D721Med (cell line): ENCODE measurements around the gene RPRD2.
A peak's percentile ranks its signal among the peaks of the same experiment; 100 is the strongest.

Experiments used
- DNase-seq: peaks from one replicate; pipeline ENCODE4 v3.0.0; 2011; ENCODE audit warnings: low spot score; ENCODE audit not compliant: insufficient read length
- FAIRE-seq: peaks from 2 replicates; lab custom pipeline; 2011; peaks lifted over from hg19 to GRCh38; lab: Jason Lieb, UNC
- TF ChIP-seq, protein P1 (sequence below): IDR thresholded peaks from 2 replicates; pipeline ENCODE4 v1.5.1; 2012; ENCODE audit warnings: mild to moderate bottlenecking, control low read depth; ENCODE audit not compliant: insufficient read depth; ENCODE audit errors: missing control alignments

Gene RPRD2

DNA sequence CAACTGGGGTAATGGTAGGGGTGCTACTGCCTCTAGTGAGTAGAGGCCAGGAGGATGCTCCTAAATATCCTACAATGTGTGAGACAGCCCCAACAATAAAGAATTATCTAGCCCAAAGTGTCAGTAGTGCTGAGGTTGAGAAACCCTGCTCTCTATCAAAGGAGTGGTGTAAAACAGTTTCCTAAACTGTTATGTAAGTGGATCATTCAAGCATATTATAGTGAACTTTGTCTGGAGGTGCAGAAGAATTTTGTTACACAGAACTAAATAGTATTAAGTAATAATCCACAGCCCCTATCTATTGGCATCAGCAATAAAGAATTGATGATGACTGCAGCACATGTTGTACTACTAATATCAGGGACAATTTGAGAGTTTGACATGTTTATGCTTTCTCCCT is 103.0 kb downstream of the RPRD2 start:
- TF ChIP-seq, protein P1, sequence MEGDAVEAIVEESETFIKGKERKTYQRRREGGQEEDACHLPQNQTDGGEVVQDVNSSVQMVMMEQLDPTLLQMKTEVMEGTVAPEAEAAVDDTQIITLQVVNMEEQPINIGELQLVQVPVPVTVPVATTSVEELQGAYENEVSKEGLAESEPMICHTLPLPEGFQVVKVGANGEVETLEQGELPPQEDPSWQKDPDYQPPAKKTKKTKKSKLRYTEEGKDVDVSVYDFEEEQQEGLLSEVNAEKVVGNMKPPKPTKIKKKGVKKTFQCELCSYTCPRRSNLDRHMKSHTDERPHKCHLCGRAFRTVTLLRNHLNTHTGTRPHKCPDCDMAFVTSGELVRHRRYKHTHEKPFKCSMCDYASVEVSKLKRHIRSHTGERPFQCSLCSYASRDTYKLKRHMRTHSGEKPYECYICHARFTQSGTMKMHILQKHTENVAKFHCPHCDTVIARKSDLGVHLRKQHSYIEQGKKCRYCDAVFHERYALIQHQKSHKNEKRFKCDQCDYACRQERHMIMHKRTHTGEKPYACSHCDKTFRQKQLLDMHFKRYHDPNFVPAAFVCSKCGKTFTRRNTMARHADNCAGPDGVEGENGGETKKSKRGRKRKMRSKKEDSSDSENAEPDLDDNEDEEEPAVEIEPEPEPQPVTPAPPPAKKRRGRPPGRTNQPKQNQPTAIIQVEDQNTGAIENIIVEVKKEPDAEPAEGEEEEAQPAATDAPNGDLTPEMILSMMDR = no peak
- FAIRE-seq (no peak), DNase-seq (no peak)

DNA sequence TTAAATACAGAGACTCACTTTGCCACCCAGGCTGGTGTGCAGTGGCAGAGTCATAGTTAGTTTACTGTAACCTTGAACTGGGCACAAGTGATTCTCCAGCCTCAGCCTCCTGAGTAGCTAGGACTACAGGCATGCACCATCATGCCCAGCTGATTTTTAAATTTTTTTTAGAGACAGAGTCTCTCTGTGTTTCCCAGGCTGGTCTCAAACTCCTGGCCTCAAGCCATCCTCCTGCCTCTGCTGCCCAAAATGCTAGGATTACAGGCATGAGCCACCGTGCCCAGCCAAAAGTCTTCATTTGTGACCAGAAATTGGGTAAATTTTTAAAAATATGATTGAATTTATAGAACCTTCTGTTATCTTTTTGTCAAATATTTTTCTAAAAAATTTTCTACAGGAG is 105.3 kb downstream of the RPRD2 start:
- FAIRE-seq (no peak), DNase-seq (no peak)
- TF ChIP-seq, protein P1 = no peak

- TF ChIP-seq, protein P1 = no peak
- DNase-seq = no peak
- FAIRE-seq = no peak
These were observed 108.8 kb downstream of the RPRD2 start for GRCh38 chr1:150472601-150473200.

- FAIRE-seq = peak; percentile 21
- TF ChIP-seq, protein P1 = no peak
- no peak for DNase-seq
These were observed 109.7 kb downstream of the RPRD2 start for GRCh38 chr1:150473659-150474058.

DNA sequence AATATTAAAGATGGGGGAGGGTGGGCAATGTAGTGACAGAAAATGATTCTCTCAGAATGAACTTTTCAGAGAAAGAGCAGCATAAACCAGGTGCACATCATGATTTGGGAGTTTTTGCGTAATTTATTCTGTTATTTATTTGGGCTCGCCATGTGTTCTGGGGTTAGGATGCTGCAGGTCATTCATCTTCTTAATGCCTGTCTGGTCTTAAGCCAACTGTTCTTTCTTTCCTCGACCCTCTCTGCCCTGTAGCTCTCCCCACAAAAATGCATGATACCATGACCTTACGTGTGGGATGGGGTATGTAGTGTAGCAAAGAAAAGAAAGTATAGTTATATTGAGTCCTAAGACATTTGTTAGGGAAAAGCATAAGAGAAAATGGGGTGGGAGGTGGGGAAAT is 110.9 kb downstream of the RPRD2 start:
- FAIRE-seq (no peak), DNase-seq (no peak)
- TF ChIP-seq, protein P1 = no peak

GRCh38 chr1:150476754-150477153 is 112.8 kb downstream of the RPRD2 start:
- FAIRE-seq (no peak), DNase-seq (no peak)
- TF ChIP-seq, protein P1 = no peak

DNA sequence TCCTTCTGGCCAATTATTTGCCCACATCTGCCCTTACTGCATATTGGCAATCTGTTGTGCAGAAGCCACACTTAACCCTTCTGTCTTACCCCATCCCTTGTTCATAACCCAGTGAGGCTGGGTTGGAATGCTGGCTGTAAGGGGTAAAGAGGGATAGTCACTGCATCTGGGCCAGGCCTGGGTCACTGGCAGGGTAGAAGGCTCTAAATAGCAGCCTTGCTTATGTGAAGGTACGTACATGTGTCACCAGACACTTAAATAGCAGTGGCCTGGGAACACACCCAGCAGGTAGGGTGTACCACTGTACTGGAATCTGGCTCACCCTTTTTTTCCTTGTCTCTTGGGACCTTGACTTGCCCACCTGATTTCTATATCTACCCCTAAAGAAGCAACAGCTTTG is 113.4 kb downstream of the RPRD2 start:
- TF ChIP-seq, protein P1 = no peak
- DNase-seq = no peak
- no peak for FAIRE-seq
